T-cell (primary cell): ENCODE measurements around the gene CFDP1. TPM values are rescaled to one million over a fixed set of nuclear protein-coding genes. Genes with fewer than 3 reads are reported as not detected.

Experiments
- ATAC-seq, 4 experiments: fragments of 200-7000 bp in 3 of 4; fragments of 150-1000 bp in 1 of 4; cut with Tn5 transposase; replicated peaks in 1 of 4; 1 replicate in 3 of 4; 2 replicates in 1 of 4; pipeline ENCODE4 v1.10.0; 2021; ENCODE audit warnings: moderate library complexity in 3 of 4, mild to moderate bottlenecking in 2 of 4, moderate number of reproducible peaks in 1 of 4
- CTCF ChIA-PET, 2 donors: fragments of 300-600 bp; sonication (Branson Sonifier 250); formaldehyde crosslinking; loops; one replicate each; lab custom pipeline; 2022; ENCODE audit warnings: antibody characterized with exemption in 2 of 2; lab: Charles Lee
- POLR2A ChIA-PET, 2 donors: fragments of 300-600 bp; sonication (Branson Sonifier 250); formaldehyde crosslinking; loops; one replicate each; lab custom pipeline; 2022; ENCODE audit warnings: antibody characterized with exemption in 2 of 2; lab: Charles Lee
- DNase-seq, 35 experiments: peaks; one replicate each; pipeline versions ENCODE4 v3.0.0 to v3.0.0-alpha.2; 2013 to 2023
- H3K27ac ChIP-seq: one replicate; pipeline ENCODE4 v1.5.1; 2013; ENCODE audit warnings: low read length
- H3K27me3 ChIP-seq, 2 experiments: replicated peaks in 1 of 2; 1 replicate in 1 of 2; 2 replicates in 1 of 2; pipeline versions ENCODE4 v1.6.1 to v1.7.0; 2013; ENCODE audit warnings: low read length in 1 of 2, mixed read lengths in 1 of 2; ENCODE audit not compliant: control insufficient read depth in 2 of 2, insufficient read depth in 2 of 2; ENCODE audit errors: extremely low read depth in 1 of 2
- H3K36me3 ChIP-seq, 2 donors: 1 replicate in 1 of 2; 2 replicates in 1 of 2; pipeline versions ENCODE4 v1.6.1 to v1.7.0; 2013; ENCODE audit warnings: low read length in 1 of 2; ENCODE audit not compliant: control insufficient read depth in 2 of 2, insufficient read depth in 1 of 2; ENCODE audit errors: extremely low read depth in 1 of 2
- H3K4me1 ChIP-seq, 2 experiments: 1 replicate in 1 of 2; 2 replicates in 1 of 2; pipeline versions ENCODE4 v1.6.1 to v1.7.0; 2013; ENCODE audit warnings: low read length in 2 of 2, mixed read lengths in 1 of 2; ENCODE audit not compliant: insufficient read depth in 2 of 2, control insufficient read depth in 1 of 2; ENCODE audit errors: extremely low read depth in 1 of 2
- H3K4me3 ChIP-seq, 2 donors: 1 replicate in 1 of 2; 2 replicates in 1 of 2; pipeline versions ENCODE4 v1.5.1 to v1.7.0; 2013; ENCODE audit warnings: mild to moderate bottlenecking in 2 of 2, low read length in 1 of 2, moderate library complexity in 1 of 2; ENCODE audit not compliant: control insufficient read depth in 1 of 2; ENCODE audit errors: extremely low read depth in 1 of 2
- H3K9me3 ChIP-seq: 2 replicates; pipeline ENCODE4 v1.7.0; 2013
- H3K27ac Mint-ChIP-seq, 2 donors: one replicate each; pipeline ENCODE4 v1.8.0; 2020 to 2021; ENCODE audit warnings: mild to moderate bottlenecking in 2 of 2, mixed read lengths in 2 of 2
- H3K27me3 Mint-ChIP-seq, 2 donors: one replicate each; pipeline ENCODE4 v1.8.0; 2021 to 2022; ENCODE audit warnings: mixed read lengths in 2 of 2
- H3K36me3 Mint-ChIP-seq: one replicate; pipeline ENCODE4 v1.8.0; 2021; ENCODE audit warnings: mixed read lengths
- H3K4me1 Mint-ChIP-seq, 3 donors: one replicate each; pipeline ENCODE4 v1.8.0; 2020 to 2022; ENCODE audit warnings: mixed read lengths in 3 of 3, mild to moderate bottlenecking in 1 of 3
- H3K4me3 Mint-ChIP-seq, 3 donors: one replicate each; pipeline ENCODE4 v1.8.0; 2020 to 2022; ENCODE audit warnings: mild to moderate bottlenecking in 3 of 3, mixed read lengths in 3 of 3, moderate library complexity in 3 of 3
- H3K9me3 Mint-ChIP-seq, 3 donors: one replicate each; pipeline ENCODE4 v1.8.0; 2020 to 2022; ENCODE audit warnings: mixed read lengths in 3 of 3
- whole genome bisulfite sequencing: methylation state at CpG from one replicate; pipeline ENCODE4 v1.1.5; 2013; ENCODE audit warnings: missing lambda C conversion rate; ENCODE audit not compliant: insufficient coverage; 5-methylcytosine and 5-hydroxymethylcytosine counted together
- total RNA-seq, 35 experiments: library from RNA in 6 of 35; stranded (reverse) in 6 of 35; fragments of 120-200 nt in 1 of 35; gene quantifications; one replicate each; pipeline versions ENCODE4 v1.2.1 to v1.2.4 and lab custom pipeline; 2013 to 2026

Gene CFDP1
- total RNA-seq, 5 donors from 2014 or later (not counting 1 experiment from before 2014, with no cell fraction given), result 30.8 to 36.5 (median 34.2) TPM

GRCh38 chr16:75262104-75262799 is 171.1 kb downstream of the CFDP1 start:
- peaks cover 5 to 14% (median 8%) of the 10 kb centered on the region in 3 donors for H3K4me1 Mint-ChIP-seq
- Histone ChIP-seq H3K4me1 (peaks cover 0 to 18% of the 10 kb centered on the region in 2 experiments), H3K9me3 (no peaks in the 10 kb centered on the region), H3K36me3 (no peaks in the 10 kb centered on the region), H3K4me3 (no peak overlapping the region), H3K27me3 (peaks cover 0 to 81% of the 10 kb centered on the region in 2 experiments), H3K27ac (no peak overlapping the region)
- no peak overlapping the region for H3K4me3 Mint-ChIP-seq
- H3K9me3 Mint-ChIP-seq, result no peaks in the 10 kb centered on the region
- H3K36me3 Mint-ChIP-seq, result no peaks in the 10 kb centered on the region
- ChIA-PET POLR2A (interaction anchor here in 1 of 2 donors (0.5 kb wide), 1 partner anchor 970 kb away, joined by 4 read pairs; no protein-coding TSS in a partner anchor), CTCF (no interaction called here)
- no peak overlapping the region for H3K27ac Mint-ChIP-seq
- DNase-seq (no peak), ATAC-seq (no peak)
- 82% methylated on average over 11 of the region's 14 CpGs for WGBS
- peaks cover 31 to 52% of the 10 kb centered on the region in 2 donors for H3K27me3 Mint-ChIP-seq

DNA sequence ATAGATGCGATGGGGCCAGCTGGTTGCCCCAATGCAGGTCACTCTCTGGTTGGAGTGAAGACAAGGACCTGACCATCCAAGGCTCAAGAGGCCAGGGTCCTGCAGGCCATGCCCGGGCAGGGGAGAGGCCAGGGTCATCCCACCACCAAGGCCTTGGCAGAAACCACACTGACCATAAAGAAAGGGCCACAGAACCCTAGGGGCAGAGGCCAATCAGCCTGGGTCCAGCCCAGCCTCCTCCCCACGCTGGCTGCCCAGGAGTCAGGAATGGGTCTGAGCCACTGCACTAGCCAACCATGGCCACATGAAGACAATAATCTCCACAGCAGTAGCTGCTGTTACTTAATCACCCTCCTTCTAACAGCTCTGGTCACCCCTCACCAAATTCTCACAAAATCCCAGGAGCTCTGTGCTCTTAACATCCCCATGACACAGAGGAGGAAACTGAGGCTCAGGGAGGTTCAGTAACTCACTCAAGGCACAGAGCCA is 171.7 kb downstream of the CFDP1 start:
- WGBS, result 100% methylated on average over 3 of the region's 3 CpGs
- no peak for DNase-seq
- Mint-ChIP-seq H3K36me3 (no peaks in the 10 kb centered on the region), H3K27me3 (peaks cover 31 to 47% of the 10 kb centered on the region in 2 donors), H3K27ac (no peak overlapping the region), H3K4me1 (peaks cover 5 to 14% (median 8%) of the 10 kb centered on the region in 3 donors), H3K4me3 (no peak overlapping the region), H3K9me3 (no peaks in the 10 kb centered on the region)
- ATAC-seq, result no peak
- no peak overlapping the region for H3K27ac ChIP-seq
- no peak overlapping the region for H3K4me3 ChIP-seq
- ChIA-PET CTCF (no interaction called here), POLR2A (no interaction called here)
- no peaks in the 10 kb centered on the region for H3K36me3 ChIP-seq
- peaks cover 0 to 81% of the 10 kb centered on the region in 2 experiments for H3K27me3 ChIP-seq
- no peaks in the 10 kb centered on the region for H3K9me3 ChIP-seq
- peaks cover 0 to 18% of the 10 kb centered on the region in 2 experiments for H3K4me1 ChIP-seq

GRCh38 chr16:75260851-75261589 is 172.3 kb downstream of the CFDP1 start:
- ChIA-PET CTCF (interaction anchor here in 1 of 2 donors (0.7 kb wide), 1 partner anchor 27 kb away, joined by 3 read pairs; no protein-coding TSS in a partner anchor), POLR2A (no interaction called here)
- Mint-ChIP-seq H3K9me3 (no peaks in the 10 kb centered on the region), H3K27me3 (peaks cover 27 to 43% of the 10 kb centered on the region in 2 donors), H3K4me1 (peaks cover 0 to 10% (median 5%) of the 10 kb centered on the region in 3 donors), H3K4me3 (no peak overlapping the region), H3K27ac (no peak overlapping the region), H3K36me3 (no peaks in the 10 kb centered on the region)
- ATAC-seq (no peak), DNase-seq (no peak)
- Histone ChIP-seq H3K36me3 (no peaks in the 10 kb centered on the region), H3K27me3 (peaks cover 0 to 81% of the 10 kb centered on the region in 2 experiments), H3K27ac (no peak overlapping the region), H3K4me3 (no peak overlapping the region), H3K4me1 (peaks cover 0 to 12% of the 10 kb centered on the region in 2 experiments), H3K9me3 (no peaks in the 10 kb centered on the region)
- WGBS, result 94% methylated on average over 5 of the region's 10 CpGs

- no peaks in the 10 kb centered on the region for H3K36me3 ChIP-seq
- Mint-ChIP-seq H3K36me3 (no peaks in the 10 kb centered on the region), H3K4me3 (no peak overlapping the region), H3K4me1 (no peaks in the 10 kb centered on the region), H3K27me3 (peaks cover 28 to 46% of the 10 kb centered on the region in 2 donors), H3K9me3 (no peaks in the 10 kb centered on the region), H3K27ac (no peak overlapping the region)
- no CpG with 5 or more reads among the region's 6 CpGs for WGBS
- no peaks in the 10 kb centered on the region for H3K4me1 ChIP-seq
- no peak overlapping the region for H3K4me3 ChIP-seq
- no peaks in the 10 kb centered on the region for H3K9me3 ChIP-seq
- H3K27me3 ChIP-seq, result peaks cover 2 to 82% of the 10 kb centered on the region in 2 experiments
- H3K27ac ChIP-seq, result no peak overlapping the region
- POLR2A ChIA-PET, result no interaction called here
- CTCF ChIA-PET, result no interaction called here
- ATAC-seq, result no peak
- no peak for DNase-seq
Observed at GRCh38 chr16:75258807-75259141, 174.5 kb downstream of the CFDP1 start.

DNA sequence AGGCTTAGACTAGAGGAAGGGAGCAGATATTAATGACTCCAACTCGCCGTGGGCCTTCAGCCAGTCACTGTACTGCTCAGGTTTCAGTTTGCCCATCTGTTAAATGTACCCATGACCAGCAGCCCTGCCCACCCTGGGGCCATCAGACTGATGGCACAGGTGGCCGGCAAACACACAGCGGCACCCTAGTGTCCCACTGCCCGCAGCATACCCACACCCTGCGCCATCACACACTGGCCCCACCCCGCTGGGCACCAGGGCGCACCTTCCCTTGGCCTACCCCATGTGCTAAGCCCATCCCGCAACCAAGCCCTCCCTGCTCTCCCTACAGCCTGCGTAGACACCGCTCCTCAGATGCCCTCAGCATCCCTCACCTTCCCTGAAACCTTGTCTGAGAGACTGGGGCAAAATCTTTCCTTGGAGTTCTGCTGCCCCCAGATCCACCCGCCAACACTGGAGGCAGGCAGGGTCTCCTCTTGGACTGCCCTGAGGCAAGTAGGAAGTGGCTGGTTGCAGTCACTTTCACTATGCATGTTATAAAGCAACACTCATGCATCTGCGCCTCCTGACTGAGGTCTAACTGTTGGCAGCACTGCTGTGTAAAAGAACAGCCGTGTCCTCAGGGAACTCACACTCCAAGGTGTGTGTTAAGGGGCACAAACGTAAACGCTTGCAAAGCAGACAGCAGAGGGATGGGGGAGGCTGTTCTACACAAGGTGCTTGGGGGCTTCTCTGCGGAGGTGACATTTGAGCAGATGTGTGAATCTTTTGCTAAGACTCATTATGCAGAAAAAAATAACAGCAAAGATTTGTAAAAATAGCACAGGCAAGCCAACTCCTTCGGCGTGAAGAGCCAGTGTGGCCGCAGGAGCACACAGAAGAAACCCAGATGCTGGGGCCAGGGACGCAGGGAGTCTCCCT is 175.2 kb downstream of the CFDP1 start:
- Histone ChIP-seq H3K4me3 (no peak overlapping the region), H3K4me1 (no peaks in the 10 kb centered on the region), H3K27ac (no peak overlapping the region), H3K27me3 (peaks cover 2 to 82% of the 10 kb centered on the region in 2 experiments), H3K36me3 (no peaks in the 10 kb centered on the region), H3K9me3 (no peaks in the 10 kb centered on the region)
- H3K4me3 Mint-ChIP-seq, result no peak overlapping the region
- POLR2A ChIA-PET, result no interaction called here
- ATAC-seq (no peak), DNase-seq (no peak)
- H3K4me1 Mint-ChIP-seq, result no peaks in the 10 kb centered on the region
- H3K9me3 Mint-ChIP-seq, result no peaks in the 10 kb centered on the region
- WGBS, result 77% methylated on average over 16 of the region's 21 CpGs
- H3K27me3 Mint-ChIP-seq, result peaks cover 31 to 46% of the 10 kb centered on the region in 2 donors
- no peaks in the 10 kb centered on the region for H3K36me3 Mint-ChIP-seq
- H3K27ac Mint-ChIP-seq, result no peak overlapping the region
- CTCF ChIA-PET, result no interaction called here
